ENCODE measurements around the gene C1GALT1.

GRCh38 chr7:7159063-7159658 lies 23.2 kb upstream of the C1GALT1 start:
- TF ChIP-seq ETS1 (IDR thresholded peaks at IDR 0.05) (no peak), ZNF114 (CRISPR knock-in tag; IDR thresholded peaks at IDR 0.05) (no peak), CTCF (conservative IDR thresholded peaks at IDR 0.05; ENCODE audit: low read depth in 2 of 2) (no peak), EZH2 (IDR thresholded peaks at IDR 0.05; ENCODE audit: low read depth, unreplicated experiment) (no peak), POLR2AphosphoS5 (IDR thresholded peaks at IDR 0.05; ENCODE audit: low read depth) (no peak), CREB1 (CRISPR knock-in tag; IDR thresholded peaks at IDR 0.05; ENCODE audit: low read depth) (no peak), REST (IDR thresholded peaks at IDR 0.05; ENCODE audit: unreplicated experiment) (no peak), EZH2phosphoT487 (IDR thresholded peaks at IDR 0.05; ENCODE audit: unreplicated experiment) (no peak), STAT1 (IDR thresholded peaks at IDR 0.05; ENCODE audit: unreplicated experiment) (no peak), ZNF462 (CRISPR knock-in tag; IDR thresholded peaks at IDR 0.05) (no peak), JUNB (IDR thresholded peaks at IDR 0.05; ENCODE audit: unreplicated experiment) (no peak), ZNF331 (CRISPR knock-in tag; IDR thresholded peaks at IDR 0.05; ENCODE audit: low read depth) (no peak), NANOG (IDR thresholded peaks at IDR 0.05; ENCODE audit: borderline replicate concordance) (no peak)
